B cell (primary cell): ENCODE results near the gene VWA5B1. TPM values are rescaled to one million over a fixed set of nuclear protein-coding genes. Genes with fewer than 3 reads are reported as not detected.

Experiments
- ATAC-seq: fragments of 200-7000 bp; cut with Tn5 transposase; one replicate; pipeline ENCODE4 v1.10.0; 2021; ENCODE audit warnings: low read depth, mild to moderate bottlenecking, moderate number of reproducible peaks, moderate library complexity
- CTCF ChIA-PET: fragments of 350-600 bp; sonication (Branson Sonifier 250); formaldehyde crosslinking; loops from one replicate; lab custom pipeline; 2021; ENCODE audit warnings: antibody characterized with exemption, inconsistent platforms; lab: Charles Lee
- POLR2A ChIA-PET: fragments of 350-600 bp; sonication (Branson Sonifier 250); formaldehyde crosslinking; loops from one replicate; lab custom pipeline; 2021; ENCODE audit warnings: antibody characterized with exemption; lab: Charles Lee
- DNase-seq: peaks from one replicate; pipeline ENCODE4 v3.0.0; 2013
- H2AFZ ChIP-seq: 2 replicates; pipeline ENCODE4 v1.6.1; 2012; ENCODE audit warnings: mild to moderate bottlenecking, low read depth, low read length; ENCODE audit not compliant: insufficient read depth, poor library complexity, severe bottlenecking
- H3K27ac ChIP-seq, 2 donors: 1 replicate in 1 of 2; 2 replicates in 1 of 2; pipeline ENCODE4 v1.5.1; 2012 to 2013; ENCODE audit warnings: low read length in 2 of 2, mild to moderate bottlenecking in 2 of 2, moderate library complexity in 1 of 2
- H3K27me3 ChIP-seq, 4 experiments: fragments of 200-600 bp in 1 of 4; sonication (generic) in 1 of 4; replicated peaks in 1 of 4; 1 replicate in 2 of 4; 2 replicates in 2 of 4; pipeline versions ENCODE4 v1.6.1 to v1.7.0; 2013 to 2016; ENCODE audit warnings: low read length in 3 of 4, mild to moderate bottlenecking in 2 of 4, mixed read lengths in 1 of 4, moderate library complexity in 1 of 4; ENCODE audit not compliant: insufficient read depth in 4 of 4, control insufficient read depth in 3 of 4; ENCODE audit errors: control extremely low read depth in 1 of 4
- H3K36me3 ChIP-seq, 2 experiments: replicated peaks in 1 of 2; 1 replicate in 1 of 2; 2 replicates in 1 of 2; pipeline versions ENCODE4 v1.6.1 to v1.7.1; 2013; ENCODE audit warnings: low read length in 1 of 2; ENCODE audit not compliant: insufficient read depth in 2 of 2, control insufficient read depth in 1 of 2; ENCODE audit errors: control extremely low read depth in 1 of 2, extremely low read depth in 1 of 2
- H3K4me1 ChIP-seq, 2 donors: fragments of 200-600 bp in 1 of 2; sonication (generic) in 1 of 2; 1 replicate in 1 of 2; 2 replicates in 1 of 2; pipeline versions ENCODE4 v1.5.1 to v1.6.1; 2013 to 2017; ENCODE audit warnings: low read length in 2 of 2; ENCODE audit not compliant: control insufficient read depth in 2 of 2, insufficient read depth in 2 of 2
- H3K4me2 ChIP-seq: replicated peaks from 2 replicates; pipeline ENCODE3; 2012; ENCODE audit warnings: mild to moderate bottlenecking, low read depth, low read length; ENCODE audit not compliant: poor library complexity, severe bottlenecking
- H3K4me3 ChIP-seq, 5 experiments: fragments of 200-600 bp in 1 of 5; sonication (generic) in 1 of 5; 1 replicate in 3 of 5; 2 replicates in 2 of 5; pipeline versions ENCODE4 v1.5.1 to v1.7.0; 2011 to 2016; ENCODE audit warnings: low read length in 4 of 5, mild to moderate bottlenecking in 4 of 5, low read depth in 2 of 5, control low read depth in 1 of 5, moderate library complexity in 1 of 5; ENCODE audit not compliant: insufficient read depth in 1 of 5; ENCODE audit errors: control extremely low read depth in 1 of 5, extremely low read depth in 1 of 5
- H3K79me2 ChIP-seq: fragments of 200-600 bp; sonication (generic); one replicate; pipeline ENCODE4 v1.6.0; 2016; ENCODE audit warnings: low read length; ENCODE audit not compliant: control insufficient read depth, insufficient read depth
- H3K9ac ChIP-seq: fragments of 200-600 bp; sonication (generic); 2 replicates; pipeline ENCODE4 v1.6.1; 2017; ENCODE audit warnings: mild to moderate bottlenecking, low read length, moderate library complexity
- H3K9me3 ChIP-seq, 3 donors: one replicate each; pipeline versions ENCODE4 v1.6.1 to v1.7.1; 2013; ENCODE audit warnings: low read length in 2 of 3; ENCODE audit not compliant: control insufficient read depth in 2 of 3, insufficient read depth in 1 of 3; ENCODE audit errors: control extremely low read depth in 1 of 3
- H4K20me1 ChIP-seq: 2 replicates; pipeline ENCODE4 v1.6.0; 2012; ENCODE audit warnings: mild to moderate bottlenecking, low read length; ENCODE audit not compliant: insufficient read depth, control insufficient read depth, poor library complexity, severe bottlenecking
- H3K27ac Mint-ChIP-seq: one replicate; pipeline ENCODE4 v1.8.0; 2021; ENCODE audit warnings: mixed read lengths
- H3K27me3 Mint-ChIP-seq: one replicate; pipeline ENCODE4 v1.8.0; 2021; ENCODE audit warnings: mixed read lengths
- H3K4me1 Mint-ChIP-seq: one replicate; pipeline ENCODE4 v1.8.0; 2021; ENCODE audit warnings: mixed read lengths
- H3K4me3 Mint-ChIP-seq: one replicate; pipeline ENCODE4 v1.8.0; 2021; ENCODE audit warnings: mixed read lengths
- H3K9me3 Mint-ChIP-seq: one replicate; pipeline ENCODE4 v1.8.0; 2022; ENCODE audit warnings: mixed read lengths; ENCODE audit not compliant: insufficient read depth
- EZH2 ChIP-seq: IDR thresholded peaks from 2 replicates; pipeline ENCODE4 v1.6.1; 2012; ENCODE audit warnings: borderline replicate concordance, low read depth, mild to moderate bottlenecking, moderate library complexity, low read length; ENCODE audit not compliant: insufficient read depth, poor library complexity, severe bottlenecking
- WGBS: methylation state at CpG from one replicate; pipeline ENCODE4 v1.1.5; 2013; ENCODE audit warnings: missing lambda C conversion rate; ENCODE audit not compliant: insufficient coverage; 5-methylcytosine and 5-hydroxymethylcytosine counted together
- intact Hi-C: fragments of 100-400 bp; cut with micrococcal nuclease; formaldehyde crosslinking; loops from one replicate; pipeline ENCODE4 v1.10.0; 2022
- polyA plus RNA-seq: library from polyadenylated mRNA; depleted of rRNA; stranded (reverse); fragments of >200 nt; gene quantifications from 2 replicates; pipeline ENCODE4 v1.2.3, GENCODE V29; 2012
- total RNA-seq, 2 donors: library from RNA; stranded (reverse); fragments of 120-200 nt in 1 of 2; gene quantifications; 1 replicate in 1 of 2; 2 replicates in 1 of 2; pipeline versions ENCODE4 v1.2.3 to v1.2.4, GENCODE V29; 2013 to 2022
- TF ChIP-seq, protein P1 (sequence below): fragments of 200-600 bp; IDR thresholded peaks from one replicate; pipeline ENCODE4 v1.8.0; 2022; ENCODE audit warnings: antibody characterized with exemption, mild to moderate bottlenecking

The VWA5B1 gene
- total and polyA plus RNA-seq, 2 donors (not counting 1 experiment from before 2014, with no cell fraction given) = not detected

DNA sequence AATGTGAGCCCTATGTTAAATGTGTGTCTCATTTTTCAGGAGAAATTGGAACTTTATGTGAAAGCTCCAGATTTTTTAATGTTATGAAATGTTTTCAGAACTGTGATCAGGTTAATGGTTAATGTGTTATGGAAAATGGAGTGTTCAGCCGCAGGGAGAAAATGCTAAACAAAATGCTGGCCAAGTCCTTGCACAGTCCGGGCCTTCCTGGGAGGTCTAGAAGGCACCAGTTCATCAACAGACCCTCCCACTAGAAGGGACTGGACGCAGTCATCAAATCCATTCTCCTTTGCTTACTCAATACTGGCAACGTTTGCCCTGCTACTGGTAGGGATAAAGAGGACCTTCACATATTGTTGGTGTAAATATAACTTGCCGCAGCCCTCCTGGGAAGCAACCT lies 43.4 kb downstream of the VWA5B1 start:
- Histone ChIP-seq H2AFZ (no peak overlapping the region), H3K27ac (no peak overlapping the region), H3K4me2 (no peak overlapping the region), H3K9ac (no peak overlapping the region), H4K20me1 (no peaks in the 10 kb centered on the region), H3K4me1 (no peaks in the 10 kb centered on the region), H3K36me3 (no peaks in the 10 kb centered on the region), H3K27me3 (peaks cover 0 to 7% (median 0%) of the 10 kb centered on the region in 4 experiments), H3K9me3 (no peaks in the 10 kb centered on the region), H3K4me3 (no peak overlapping the region), H3K79me2 (no peaks in the 10 kb centered on the region)
- ChIA-PET POLR2A (no interaction called here), CTCF (no interaction called here)
- H3K27ac Mint-ChIP-seq = no peak overlapping the region
- no peak for DNase-seq
- no peaks in the 10 kb centered on the region for H3K9me3 Mint-ChIP-seq
- no CpG with 5 or more reads among the region's 5 CpGs for WGBS
- H3K4me1 Mint-ChIP-seq = no peaks in the 10 kb centered on the region
- no peak for TF ChIP-seq EZH2
- TF ChIP-seq, protein P1, sequence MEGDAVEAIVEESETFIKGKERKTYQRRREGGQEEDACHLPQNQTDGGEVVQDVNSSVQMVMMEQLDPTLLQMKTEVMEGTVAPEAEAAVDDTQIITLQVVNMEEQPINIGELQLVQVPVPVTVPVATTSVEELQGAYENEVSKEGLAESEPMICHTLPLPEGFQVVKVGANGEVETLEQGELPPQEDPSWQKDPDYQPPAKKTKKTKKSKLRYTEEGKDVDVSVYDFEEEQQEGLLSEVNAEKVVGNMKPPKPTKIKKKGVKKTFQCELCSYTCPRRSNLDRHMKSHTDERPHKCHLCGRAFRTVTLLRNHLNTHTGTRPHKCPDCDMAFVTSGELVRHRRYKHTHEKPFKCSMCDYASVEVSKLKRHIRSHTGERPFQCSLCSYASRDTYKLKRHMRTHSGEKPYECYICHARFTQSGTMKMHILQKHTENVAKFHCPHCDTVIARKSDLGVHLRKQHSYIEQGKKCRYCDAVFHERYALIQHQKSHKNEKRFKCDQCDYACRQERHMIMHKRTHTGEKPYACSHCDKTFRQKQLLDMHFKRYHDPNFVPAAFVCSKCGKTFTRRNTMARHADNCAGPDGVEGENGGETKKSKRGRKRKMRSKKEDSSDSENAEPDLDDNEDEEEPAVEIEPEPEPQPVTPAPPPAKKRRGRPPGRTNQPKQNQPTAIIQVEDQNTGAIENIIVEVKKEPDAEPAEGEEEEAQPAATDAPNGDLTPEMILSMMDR = no peak
- no peak overlapping the region for H3K4me3 Mint-ChIP-seq
- H3K27me3 Mint-ChIP-seq = peaks cover 26% of the 10 kb centered on the region
- intact Hi-C loops = no loop called here
- no peak for ATAC-seq

DNA sequence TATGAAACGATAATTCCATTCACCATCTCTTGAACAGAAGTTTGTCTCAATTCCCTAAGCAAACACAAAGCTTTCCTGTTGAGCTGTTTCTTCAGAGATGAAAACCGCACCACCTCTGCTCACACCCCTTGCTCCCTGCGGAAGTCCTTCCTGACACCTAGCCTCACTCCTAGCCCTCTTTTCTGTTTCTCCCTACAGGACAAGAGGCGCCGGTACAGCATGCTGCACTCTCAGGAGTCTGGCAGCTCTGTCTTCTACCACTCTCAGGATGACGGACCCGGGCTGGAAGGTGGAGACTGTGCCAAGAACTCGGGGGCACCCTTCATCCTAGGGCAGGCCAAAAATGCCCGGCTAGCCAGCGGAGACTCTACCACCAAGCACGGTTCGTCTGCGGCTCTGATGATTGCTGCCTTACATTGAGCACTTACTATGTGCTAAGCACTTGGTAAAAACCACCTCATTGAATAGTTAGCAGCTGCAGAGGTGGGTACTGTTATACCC lies 45.5 kb downstream of the VWA5B1 start:
- Histone ChIP-seq H3K9me3 (no peaks in the 10 kb centered on the region), H4K20me1 (no peaks in the 10 kb centered on the region), H2AFZ (no peak overlapping the region), H3K79me2 (no peaks in the 10 kb centered on the region), H3K4me3 (no peak overlapping the region), H3K4me2 (no peak overlapping the region), H3K36me3 (no peaks in the 10 kb centered on the region), H3K9ac (no peak overlapping the region), H3K27me3 (no peaks in the 10 kb centered on the region), H3K4me1 (no peaks in the 10 kb centered on the region), H3K27ac (no peak overlapping the region)
- DNase-seq (no peak), ATAC-seq (no peak)
- Mint-ChIP-seq H3K27me3 (peaks cover 26% of the 10 kb centered on the region), H3K4me3 (no peak overlapping the region), H3K9me3 (no peaks in the 10 kb centered on the region), H3K4me1 (no peaks in the 10 kb centered on the region), H3K27ac (no peak overlapping the region)
- intact Hi-C loops = no loop called here
- ChIA-PET CTCF (no interaction called here), POLR2A (no interaction called here)
- TF ChIP-seq, protein P1 = no peak
- no peak for TF ChIP-seq EZH2
- 93% methylated on average over 12 of the region's 13 CpGs for WGBS
